Spleen (tissue), 11 donors: ENCODE data around the gene LNX2. TPM values are rescaled to one million over a fixed set of nuclear protein-coding genes. Genes with fewer than 3 reads are reported as not detected.

Source experiments
- DNase-seq: peaks from one replicate; pipeline ENCODE4 v3.0.0-alpha.2; 2020
- H3K27ac ChIP-seq, 8 donors: fragments of 200-600 bp; sonication (generic) in 7 of 8; 1 replicate in 4 of 8; 2 replicates in 4 of 8; pipeline versions ENCODE4 v1.5.0 to v1.8.0; 2016 to 2021; ENCODE audit warnings: inconsistent platforms in 4 of 8, mild to moderate bottlenecking in 4 of 8, moderate library complexity in 1 of 8
- H3K27me3 ChIP-seq, 7 donors: fragments of 200-600 bp; sonication (generic) in 6 of 7; replicated peaks in 1 of 7; 1 replicate in 4 of 7; 2 replicates in 3 of 7; pipeline versions ENCODE4 v1.5.0 to v1.8.0; 2016 to 2021; ENCODE audit warnings: inconsistent platforms in 3 of 7, mild to moderate bottlenecking in 1 of 7
- H3K36me3 ChIP-seq, 6 donors: fragments of 200-600 bp; sonication (generic) in 5 of 6; 1 replicate in 4 of 6; 2 replicates in 2 of 6; pipeline versions ENCODE4 v1.5.0 to v1.8.0; 2016 to 2021; ENCODE audit warnings: inconsistent platforms in 2 of 6
- H3K4me1 ChIP-seq, 6 donors: fragments of 200-600 bp; sonication (generic) in 5 of 6; 1 replicate in 3 of 6; 2 replicates in 3 of 6; pipeline versions ENCODE4 v1.5.0 to v1.8.0; 2016 to 2021; ENCODE audit warnings: inconsistent platforms in 3 of 6
- H3K4me3 ChIP-seq, 8 donors: fragments of 200-600 bp; sonication (generic) in 7 of 8; 1 replicate in 4 of 8; 2 replicates in 4 of 8; pipeline versions ENCODE4 v1.5.0 to v1.8.0; 2016 to 2021; ENCODE audit warnings: inconsistent platforms in 4 of 8, mild to moderate bottlenecking in 4 of 8, moderate library complexity in 2 of 8
- H3K9me3 ChIP-seq, 8 donors: fragments of 200-600 bp; sonication (generic) in 7 of 8; 1 replicate in 4 of 8; 2 replicates in 4 of 8; pipeline versions ENCODE4 v1.5.0 to v1.8.0; 2016 to 2021; ENCODE audit warnings: inconsistent platforms in 4 of 8
- CTCF ChIP-seq, 11 experiments: fragments of 200-600 bp in 7 of 11; fragments of 450-650 bp in 4 of 11; sonication (generic) in 4 of 11; IDR thresholded peaks in 8 of 11; conservative IDR thresholded peaks in 3 of 11; 1 replicate in 7 of 11; 2 replicates in 4 of 11; pipeline versions ENCODE4 v1.4.0 to v1.8.0; 2016 to 2021; ENCODE audit warnings: antibody characterized with exemption in 11 of 11, inconsistent platforms in 4 of 11, mild to moderate bottlenecking in 1 of 11
- POLR2A ChIP-seq, 3 donors: fragments of 450-650 bp; IDR thresholded peaks; one replicate each; pipeline ENCODE4 v1.5.1; 2017; ENCODE audit warnings: antibody characterized with exemption in 3 of 3, mild to moderate bottlenecking in 1 of 3
- POLR2AphosphoS5 ChIP-seq, 3 donors: sonication (generic); formaldehyde crosslinking; IDR thresholded peaks; one replicate each; pipeline ENCODE4 v1.5.1; 2017; ENCODE audit warnings: antibody characterized with exemption in 3 of 3
- WGBS, 5 donors: extraction: QIAGEN DNeasy Blood & Tissue Kit in 3 of 5; methylation state at CpG; one replicate each; pipeline versions ENCODE4 v1.1.5 to v1.1.7; 2013 to 2018; 5-methylcytosine and 5-hydroxymethylcytosine counted together
- intact Hi-C: fragments of 100-400 bp; cut with DNase I; formaldehyde crosslinking; loops from one replicate; pipeline ENCODE4 v1.15.0; 2023; ENCODE audit warnings: low total_unique reads
- polyA plus RNA-seq, 3 donors: library from polyadenylated mRNA; stranded (reverse); fragments of 200-250 nt; gene quantifications; one replicate each; pipeline ENCODE4 v1.2.1, GENCODE V29; 2013
- total RNA-seq, 7 donors: library from RNA; depleted of rRNA in 3 of 7; stranded (reverse); fragments of >200 nt in 3 of 7; fragmentation: NEBNext Ultra II Directional in 4 of 7; extraction: Animal tissue kit (Norgen Biotek cat#: 25700) in 4 of 7; gene quantifications; one replicate each; pipeline versions ENCODE4 v1.1.0 to v1.2.1, GENCODE V29; 2016 to 2021
- donor health status: healthy with polysubstance abuse.
- donor health status: DM: no; HTN: no; CAD: no; lungs with moderate emphysema.
- donor health status: DM: no; HTN: no; CAD: no.
- donor health status: Bipolar disorder and iron deficiency.
- donor health status: healthy.
- donor health status: DM: no; HTN: no; CAD: no.
- donor health status: DM: yes; HTN: yes; CAD: no.

The LNX2 gene
- total and polyA plus RNA-seq, 10 donors: 1.8 to 8.8 (median 6.7) TPM

- Histone ChIP-seq H3K9me3 (no peaks in the 10 kb centered on the region), H3K36me3 (no peaks in the 10 kb centered on the region), H3K27ac (no peak overlapping the region), H3K27me3 (peaks cover 0 to 11% (median 0%) of the 10 kb centered on the region in 7 donors), H3K4me1 (no peaks in the 10 kb centered on the region), H3K4me3 (no peak overlapping the region)
- TF ChIP-seq CTCF (IDR thresholded peaks at IDR 0.05 in 8 of 11, conservative IDR thresholded peaks at IDR 0.05 in 3 of 11) (no peak), POLR2AphosphoS5 (IDR thresholded peaks at IDR 0.05) (no peak), POLR2A (IDR thresholded peaks at IDR 0.05) (no peak)
- intact Hi-C loops: no loop called here
- 83 to 100% (median 94%) methylated on average over 1 of the region's 1 CpG for WGBS, 5 donors
- DNase-seq: no peak
Observed at GRCh38 chr13:27516103-27516502, 104.2 kb downstream of the LNX2 start.

GRCh38 chr13:27510082-27510481 lies 110.2 kb downstream of the LNX2 start:
- no peaks in the 10 kb centered on the region for H3K4me1 ChIP-seq
- H3K27ac ChIP-seq: no peak overlapping the region
- 63 to 82% (median 75%) methylated on average over 5 of the region's 5 CpGs for WGBS, 5 donors
- no peaks in the 10 kb centered on the region for H3K9me3 ChIP-seq
- DNase-seq: no peak
- TF ChIP-seq POLR2A (IDR thresholded peaks at IDR 0.05) (no peak), POLR2AphosphoS5 (IDR thresholded peaks at IDR 0.05) (no peak), CTCF (IDR thresholded peaks at IDR 0.05 in 8 of 11, conservative IDR thresholded peaks at IDR 0.05 in 3 of 11) (no peak)
- no peaks in the 10 kb centered on the region for H3K36me3 ChIP-seq
- H3K4me3 ChIP-seq: no peak overlapping the region
- intact Hi-C loops: no loop called here
- H3K27me3 ChIP-seq: no peaks in the 10 kb centered on the region

GRCh38 chr13:27508802-27509201 lies 111.5 kb downstream of the LNX2 start:
- WGBS, 5 donors: 93 to 95% (median 94%) methylated on average over 8 to 9 of the region's 9 CpGs
- Histone ChIP-seq H3K4me1 (peaks cover 0 to 3% (median 0%) of the 10 kb centered on the region in 6 donors), H3K27ac (no peak overlapping the region), H3K9me3 (no peaks in the 10 kb centered on the region), H3K27me3 (no peaks in the 10 kb centered on the region), H3K36me3 (no peaks in the 10 kb centered on the region), H3K4me3 (no peak overlapping the region)
- intact Hi-C loops: no loop called here
- no peak for DNase-seq
- no peak for TF ChIP-seq POLR2AphosphoS5 (IDR thresholded peaks at IDR 0.05)
- no peak for TF ChIP-seq POLR2A (IDR thresholded peaks at IDR 0.05)
- TF ChIP-seq CTCF (IDR thresholded peaks at IDR 0.05 in 8 of 11, conservative IDR thresholded peaks at IDR 0.05 in 3 of 11): no peak

GRCh38 chr13:27505792-27506191 lies 114.5 kb downstream of the LNX2 start:
- DNase-seq: no peak
- Histone ChIP-seq H3K9me3 (no peaks in the 10 kb centered on the region), H3K27me3 (no peaks in the 10 kb centered on the region), H3K4me3 (no peak overlapping the region), H3K4me1 (peaks cover 0 to 9% (median 0%) of the 10 kb centered on the region in 6 donors), H3K27ac (no peak overlapping the region), H3K36me3 (no peaks in the 10 kb centered on the region)
- TF ChIP-seq POLR2A (IDR thresholded peaks at IDR 0.05) (no peak), CTCF (IDR thresholded peaks at IDR 0.05 in 8 of 11, conservative IDR thresholded peaks at IDR 0.05 in 3 of 11) (no peak), POLR2AphosphoS5 (IDR thresholded peaks at IDR 0.05) (no peak)
- intact Hi-C loops: no loop called here
- 85 to 92% (median 91%) methylated on average over 3 of the region's 3 CpGs for WGBS, 5 donors
